SK-N-SH treated with all-trans-retinoic acid at 6 μM for 48 hours (cell line): ENCODE data around the gene GSTO2.

Experiments used
- ATAC-seq: fragments of 200-7000 bp; cut with Tn5 transposase; 3 replicates; pipeline ENCODE4 v1.9.1; 2020; ENCODE audit warnings: mild to moderate bottlenecking, moderate library complexity
- ARNTL ChIP-seq: fragments of 450-650 bp; formaldehyde crosslinking; IDR thresholded peaks from 2 replicates; pipeline ENCODE4 v1.5.0; 2020; ENCODE audit warnings: low read depth, mild to moderate bottlenecking, moderate library complexity, borderline replicate concordance
- BACH2 ChIP-seq: fragments of 250-450 bp; sonication (Bioruptor Pico); IDR thresholded peaks from 2 replicates; pipeline ENCODE4 v1.9.0; 2021; ENCODE audit warnings: mild to moderate bottlenecking, borderline replicate concordance
- CREB5 ChIP-seq: fragments of 250-450 bp; sonication (Bioruptor Pico); IDR thresholded peaks from 2 replicates; pipeline ENCODE4 v1.5.1; 2020; ENCODE audit warnings: low read depth, mild to moderate bottlenecking, moderate library complexity
- CSDC2 ChIP-seq: fragments of 250-450 bp; sonication (Bioruptor Pico); IDR thresholded peaks from 2 replicates; pipeline ENCODE4 v1.5.0; 2020; ENCODE audit warnings: mild to moderate bottlenecking, moderate library complexity
- CSRNP3 ChIP-seq: fragments of 250-450 bp; sonication (Bioruptor Pico); IDR thresholded peaks from 2 replicates; pipeline ENCODE4 v1.5.1; 2021; ENCODE audit warnings: mild to moderate bottlenecking, moderate library complexity
- ESRRG ChIP-seq: fragments of 250-450 bp; sonication (Bioruptor Pico); IDR thresholded peaks from 2 replicates; pipeline ENCODE4 v1.6.1; 2021; ENCODE audit warnings: mild to moderate bottlenecking
- ISL1 ChIP-seq: fragments of 250-450 bp; sonication (Bioruptor Pico); IDR thresholded peaks from 2 replicates; pipeline ENCODE4 v2.1.2; 2022; ENCODE audit warnings: mild to moderate bottlenecking, moderate library complexity
- OSR1 ChIP-seq: fragments of 250-450 bp; sonication (Bioruptor Pico); IDR thresholded peaks from 2 replicates; pipeline ENCODE4 v1.8.0; 2022; ENCODE audit warnings: moderate library complexity, mild to moderate bottlenecking, inconsistent platforms
- PATZ1 ChIP-seq: fragments of 250-450 bp; sonication (Bioruptor Pico); IDR thresholded peaks from 2 replicates; pipeline ENCODE4 v1.8.0; 2020; ENCODE audit warnings: mild to moderate bottlenecking, moderate library complexity, borderline replicate concordance
- POU6F1 ChIP-seq: fragments of 250-450 bp; sonication (Bioruptor Pico); IDR thresholded peaks from 2 replicates; pipeline ENCODE4 v1.8.0; 2021; ENCODE audit warnings: low read depth, mild to moderate bottlenecking, moderate library complexity, borderline replicate concordance
- PPARA ChIP-seq: fragments of 250-450 bp; sonication (Bioruptor Pico); IDR thresholded peaks from 2 replicates; pipeline ENCODE4 v1.5.0; 2020; ENCODE audit warnings: mild to moderate bottlenecking, borderline replicate concordance
- RARB ChIP-seq: fragments of 250-450 bp; sonication (Bioruptor Pico); IDR thresholded peaks from 2 replicates; pipeline ENCODE4 v1.8.0; 2021; ENCODE audit warnings: mild to moderate bottlenecking, moderate library complexity
- TOX ChIP-seq: fragments of 250-450 bp; sonication (Bioruptor Pico); IDR thresholded peaks from 2 replicates; pipeline ENCODE4 v1.8.0; 2021; ENCODE audit warnings: mild to moderate bottlenecking, moderate library complexity, borderline replicate concordance
- ZC3H10 ChIP-seq: fragments of 250-450 bp; sonication (Bioruptor Pico); IDR thresholded peaks from 2 replicates; pipeline ENCODE4 v1.5.1; 2021; ENCODE audit warnings: mild to moderate bottlenecking, moderate library complexity
- ZFP3 ChIP-seq: fragments of 250-450 bp; sonication (Bioruptor Pico); IDR thresholded peaks from 2 replicates; pipeline ENCODE4 v1.5.0; 2020; ENCODE audit warnings: mild to moderate bottlenecking, moderate library complexity
- ZFP30 ChIP-seq: fragments of 450-650 bp; formaldehyde crosslinking; IDR thresholded peaks from 2 replicates; pipeline ENCODE4 v1.5.0; 2022; ENCODE audit warnings: mild to moderate bottlenecking, moderate library complexity
- ZNF565 ChIP-seq: fragments of 450-650 bp; formaldehyde crosslinking; conservative IDR thresholded peaks from 2 replicates; pipeline ENCODE4 v1.5.0; 2020; ENCODE audit warnings: low read depth, mild to moderate bottlenecking, moderate library complexity
- ZNF8 ChIP-seq: fragments of 450-650 bp; formaldehyde crosslinking; IDR thresholded peaks from 2 replicates; pipeline ENCODE4 v1.5.0; 2020; ENCODE audit warnings: mild to moderate bottlenecking, moderate library complexity

Gene GSTO2

GRCh38 chr10:104347295-104348045 is 78.5 kb downstream of the GSTO2 start (continued):
- TF ChIP-seq ARNTL (CRISPR knock-in tag): no peak
- TF ChIP-seq, all 23 proteins: peak for 0

- no peak for ATAC-seq
- TF ChIP-seq ARNTL (CRISPR knock-in tag) (no peak), PATZ1 (CRISPR knock-in tag) (no peak), ZNF565 (CRISPR knock-in tag) (no peak), CSDC2 (CRISPR knock-in tag) (no peak), ZC3H10 (CRISPR knock-in tag) (no peak), PPARA (CRISPR knock-in tag) (no peak)
- TF ChIP-seq, all 23 proteins: peak for 0
Observed at GRCh38 chr10:104348601-104349000, 79.6 kb downstream of the GSTO2 start.

- TF ChIP-seq PPARA (CRISPR knock-in tag) (no peak), TOX (CRISPR knock-in tag) (no peak), ZFP30 (CRISPR knock-in tag) (no peak), CREB5 (CRISPR knock-in tag) (no peak)
- TF ChIP-seq, all 23 proteins: peak for 0
Observed at GRCh38 chr10:104349623-104350126, 80.7 kb downstream of the GSTO2 start.

GRCh38 chr10:104350127-104350635 is 81.2 kb downstream of the GSTO2 start:
- TF ChIP-seq CSRNP3 (CRISPR knock-in tag): no peak
- ATAC-seq: peak; percentile 74

More at GRCh38 chr10:104349623-104350126, 80.7 kb downstream of the GSTO2 start:
- ATAC-seq: no peak

- TF ChIP-seq CREB5 (CRISPR knock-in tag): no peak
- TF ChIP-seq ESRRG (CRISPR knock-in tag): no peak
- no peak for TF ChIP-seq TOX (CRISPR knock-in tag)
- TF ChIP-seq ZFP3 (CRISPR knock-in tag): no peak
- no peak for ATAC-seq
Observed at GRCh38 chr10:104351061-104351702, 82.2 kb downstream of the GSTO2 start.

GRCh38 chr10:104351919-104352318 is 82.9 kb downstream of the GSTO2 start:
- no peak for ATAC-seq
- no peak for TF ChIP-seq OSR1 (CRISPR knock-in tag)
- TF ChIP-seq POU6F1 (CRISPR knock-in tag): no peak
- TF ChIP-seq CSDC2 (CRISPR knock-in tag): no peak
- no peak for TF ChIP-seq TOX (CRISPR knock-in tag)
- TF ChIP-seq CSRNP3 (CRISPR knock-in tag): no peak
- no peak for TF ChIP-seq RARB (CRISPR knock-in tag)
- TF ChIP-seq PPARA (CRISPR knock-in tag): no peak
- no peak for TF ChIP-seq ISL1
- TF ChIP-seq ZNF8 (CRISPR knock-in tag): no peak
- no peak for TF ChIP-seq BACH2 (CRISPR knock-in tag)
- no peak for TF ChIP-seq ZNF565 (CRISPR knock-in tag)
- TF ChIP-seq ARNTL (CRISPR knock-in tag): no peak
- no peak for TF ChIP-seq PATZ1 (CRISPR knock-in tag)
